Measurements from ENCODE around the gene TNIP3.
A peak's percentile ranks its signal among the peaks of the same experiment; 100 is the strongest.

Gene TNIP3

GRCh38 chr4:121138039-121138825, 25.9 kb downstream of the TNIP3 start:
- DNase-seq (ENCODE audit: low read depth): peak; percentile 26

GRCh38 chr4:121130326-121130660, 33.8 kb downstream of the TNIP3 start:
- no peak for DNase-seq (ENCODE audit: low read depth)

- no peak for DNase-seq (ENCODE audit: low read depth)
Measured at GRCh38 chr4:121129606-121130325, 34.4 kb downstream of the TNIP3 start.

GRCh38 chr4:121127100-121127499, 37.0 kb downstream of the TNIP3 start:
- no peak for DNase-seq (ENCODE audit: low read depth)

- DNase-seq (ENCODE audit: low read depth): no peak
Measured at GRCh38 chr4:121126449-121127006, 37.6 kb downstream of the TNIP3 start.

- no peak for DNase-seq (ENCODE audit: low read depth)
Measured at GRCh38 chr4:121125498-121125885, 38.6 kb downstream of the TNIP3 start.

GRCh38 chr4:121122661-121123060, 41.5 kb downstream of the TNIP3 start:
- no peak for DNase-seq (ENCODE audit: low read depth)

- DNase-seq (ENCODE audit: low read depth): no peak
Measured at GRCh38 chr4:121119715-121120114, 44.4 kb downstream of the TNIP3 start.

- DNase-seq (ENCODE audit: low read depth): no peak
Measured at GRCh38 chr4:121118344-121118743, 45.8 kb downstream of the TNIP3 start.

- no peak for DNase-seq (ENCODE audit: low read depth)
Measured at GRCh38 chr4:121114756-121115155, 49.4 kb downstream of the TNIP3 start.

- no peak for DNase-seq (ENCODE audit: low read depth)
Measured at GRCh38 chr4:121112530-121112929, 51.6 kb downstream of the TNIP3 start.

- DNase-seq (ENCODE audit: low read depth): no peak
Measured at GRCh38 chr4:121108557-121108956, 55.6 kb downstream of the TNIP3 start.

- DNase-seq (ENCODE audit: low read depth): no peak
Measured at GRCh38 chr4:121107507-121107906, 56.6 kb downstream of the TNIP3 start.

GRCh38 chr4:121100093-121100775, 63.9 kb downstream of the TNIP3 start:
- no peak for DNase-seq (ENCODE audit: low read depth)

GRCh38 chr4:121098266-121098665, 65.9 kb downstream of the TNIP3 start:
- DNase-seq (ENCODE audit: low read depth): no peak

- DNase-seq (ENCODE audit: low read depth): no peak
Measured at GRCh38 chr4:121096629-121097028, 67.5 kb downstream of the TNIP3 start.

- no peak for DNase-seq (ENCODE audit: low read depth)
Measured at GRCh38 chr4:121096191-121096590, 67.9 kb downstream of the TNIP3 start.

- DNase-seq (ENCODE audit: low read depth): no peak
Measured at GRCh38 chr4:121094297-121094966, 69.7 kb downstream of the TNIP3 start.

GRCh38 chr4:121093261-121093660, 70.9 kb downstream of the TNIP3 start:
- no peak for DNase-seq (ENCODE audit: low read depth)

GRCh38 chr4:121091941-121092340, 72.2 kb downstream of the TNIP3 start:
- DNase-seq (ENCODE audit: low read depth): no peak

GRCh38 chr4:121088867-121089266, 75.3 kb downstream of the TNIP3 start:
- DNase-seq (ENCODE audit: low read depth): no peak

All from activated gamma-delta T cell treated with anti-CD3 and anti-CD28 coated beads, Interleukin-2, amount 50 U/mL, for 16 hours (primary cell).